HPDE6-E6E7 (cell line): ENCODE data around the gene ACTG1.
"Not testable (repeated sequence)": the region's sequence is repeated elsewhere in the genome, so short reads cannot be mapped to it uniquely, and the experiment has no call there.

Source experiments
- DNase-seq: peaks from one replicate; pipeline ENCODE4 v3.0.0; 2011; ENCODE audit warnings: missing footprints; ENCODE audit errors: extremely low spot score

The ACTG1 gene

GRCh38 chr17:81533339-81534141 lies 20.9 kb upstream of the ACTG1 start:
- DNase-seq, result no peak

GRCh38 chr17:81532490-81533287 lies 20.1 kb upstream of the ACTG1 start:
- DNase-seq, result no peak

- DNase-seq, result not testable (repeated sequence)
Measured at GRCh38 chr17:81531998-81532404, 19.4 kb upstream of the ACTG1 start.

DNA sequence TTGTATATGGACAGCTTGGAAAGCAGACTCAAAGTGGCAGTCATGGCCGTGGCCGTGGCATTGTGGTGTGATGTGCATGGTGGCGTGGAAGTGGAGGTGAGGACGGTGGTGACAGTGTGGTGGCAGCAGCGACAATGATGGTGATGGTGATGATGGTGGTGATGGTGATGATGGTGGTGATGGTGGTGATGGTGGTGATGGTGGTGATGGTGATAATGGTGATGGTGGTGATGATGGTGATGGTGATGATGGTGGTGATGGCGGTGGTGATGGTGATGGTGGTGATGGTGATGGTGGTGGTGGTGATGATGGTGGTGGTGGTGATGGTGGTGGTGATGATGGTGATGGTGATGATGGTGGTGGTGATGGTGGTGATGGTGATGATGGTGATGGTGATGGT lies 18.4 kb upstream of the ACTG1 start:
- not testable (repeated sequence) for DNase-seq

- DNase-seq, result no peak
Measured at GRCh38 chr17:81529437-81529803, 16.8 kb upstream of the ACTG1 start.

DNA sequence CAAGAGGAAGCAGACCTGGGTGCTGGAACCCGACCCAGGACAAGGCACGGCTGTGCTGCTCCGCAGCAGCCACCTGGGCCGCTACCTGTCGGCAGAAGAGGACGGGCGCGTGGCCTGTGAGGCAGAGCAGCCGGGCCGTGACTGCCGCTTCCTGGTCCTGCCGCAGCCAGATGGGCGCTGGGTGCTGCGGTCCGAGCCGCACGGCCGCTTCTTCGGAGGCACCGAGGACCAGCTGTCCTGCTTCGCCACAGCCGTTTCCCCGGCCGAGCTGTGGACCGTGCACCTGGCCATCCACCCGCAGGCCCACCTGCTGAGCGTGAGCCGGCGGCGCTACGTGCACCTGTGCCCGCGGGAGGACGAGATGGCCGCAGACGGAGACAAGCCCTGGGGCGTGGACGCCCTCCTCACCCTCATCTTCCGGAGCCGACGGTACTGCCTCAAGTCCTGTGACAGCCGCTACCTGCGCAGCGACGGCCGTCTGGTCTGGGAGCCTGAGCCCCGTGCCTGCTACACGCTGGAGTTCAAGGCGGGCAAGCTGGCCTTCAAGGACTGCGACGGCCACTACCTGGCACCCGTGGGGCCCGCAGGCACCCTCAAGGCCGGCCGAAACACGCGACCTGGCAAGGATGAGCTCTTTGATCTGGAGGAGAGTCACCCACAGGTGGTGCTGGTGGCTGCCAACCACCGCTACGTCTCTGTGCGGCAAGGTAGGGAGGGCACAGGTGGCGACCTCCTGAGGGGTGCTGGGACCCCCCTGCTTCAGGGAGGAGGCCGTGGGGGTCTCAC lies 16.2 kb upstream of the ACTG1 start:
- no peak for DNase-seq

- DNase-seq, result no peak
Measured at GRCh38 chr17:81528384-81528650, 15.7 kb upstream of the ACTG1 start.

- DNase-seq, result no peak
Measured at GRCh38 chr17:81527591-81528383, 15.2 kb upstream of the ACTG1 start, which contains the start of gene FSCN2. Gene FSCN2 (plus strand): TSS chr17:81528377. CDS start chr17:81528532, 155 bp downstream.

DNA sequence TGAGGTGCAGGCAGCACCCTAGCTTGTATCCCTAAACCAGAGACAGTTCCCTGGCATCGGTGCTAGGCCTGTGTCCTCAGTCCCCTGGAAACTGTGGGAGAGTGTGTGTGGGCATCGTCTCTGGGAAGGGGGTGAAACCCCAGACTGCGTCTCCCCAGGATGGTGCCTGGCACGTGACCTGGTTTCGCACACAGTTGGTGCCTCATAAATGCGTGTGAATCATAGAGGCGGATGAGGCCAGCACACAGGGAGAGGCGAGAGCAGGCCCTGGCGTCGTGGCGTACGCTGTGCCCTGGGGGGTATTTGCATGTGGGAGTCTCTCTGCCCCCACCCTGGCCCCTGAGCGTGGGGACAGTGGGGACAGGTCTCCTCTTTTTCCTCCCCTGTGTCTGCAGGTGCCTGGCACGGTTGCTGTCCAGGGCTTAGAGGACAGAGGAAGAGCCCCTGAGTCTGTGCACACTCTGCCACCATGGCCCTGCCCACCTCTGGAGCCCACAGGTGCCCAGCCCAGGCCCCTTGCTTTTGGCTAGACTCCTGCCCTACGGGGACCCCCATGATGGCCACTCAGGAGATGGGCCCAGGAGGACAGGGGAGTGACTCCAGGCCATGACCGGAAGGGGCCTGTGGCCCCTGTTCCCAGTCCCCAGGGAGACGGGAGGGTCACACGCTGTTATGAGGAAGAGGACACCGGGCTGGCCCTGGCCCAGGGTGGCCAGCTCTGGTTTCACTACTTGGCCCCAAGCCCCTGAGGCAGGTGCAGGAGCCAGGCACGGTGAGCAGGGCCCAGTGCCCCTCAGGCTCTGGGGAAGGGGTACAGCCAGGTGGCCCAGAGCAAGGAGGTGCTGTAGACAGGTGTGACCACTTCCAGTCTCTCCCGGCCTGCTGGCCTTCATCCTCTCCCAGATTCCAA lies 14.3 kb upstream of the ACTG1 start:
- DNase-seq, result no peak

DNA sequence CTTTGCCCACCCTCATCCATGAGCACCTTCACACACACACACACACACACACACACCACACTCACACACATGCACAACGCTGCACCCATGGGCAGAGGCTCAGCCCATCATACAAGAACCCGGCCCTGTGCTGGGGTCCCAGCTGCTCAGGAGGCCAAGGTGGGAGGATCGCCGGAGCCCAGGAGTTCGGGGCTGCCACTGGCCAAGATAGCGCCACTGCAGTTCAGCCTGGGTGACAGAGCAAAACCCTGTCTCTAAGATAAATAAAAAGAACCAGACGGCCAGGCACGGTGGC lies 12.2 kb upstream of the ACTG1 start:
- no peak for DNase-seq

- DNase-seq, result no peak
Measured at GRCh38 chr17:81524039-81524864, 11.7 kb upstream of the ACTG1 start.

GRCh38 chr17:81523402-81524038 lies 10.9 kb upstream of the ACTG1 start:
- no peak for DNase-seq

GRCh38 chr17:81522491-81523401 lies 10.1 kb upstream of the ACTG1 start:
- DNase-seq, result no peak

- DNase-seq, result no peak
Measured at GRCh38 chr17:81520021-81520901, 7.7 kb upstream of the ACTG1 start.

GRCh38 chr17:81519284-81520020 lies 6.9 kb upstream of the ACTG1 start:
- DNase-seq, result no peak

DNA sequence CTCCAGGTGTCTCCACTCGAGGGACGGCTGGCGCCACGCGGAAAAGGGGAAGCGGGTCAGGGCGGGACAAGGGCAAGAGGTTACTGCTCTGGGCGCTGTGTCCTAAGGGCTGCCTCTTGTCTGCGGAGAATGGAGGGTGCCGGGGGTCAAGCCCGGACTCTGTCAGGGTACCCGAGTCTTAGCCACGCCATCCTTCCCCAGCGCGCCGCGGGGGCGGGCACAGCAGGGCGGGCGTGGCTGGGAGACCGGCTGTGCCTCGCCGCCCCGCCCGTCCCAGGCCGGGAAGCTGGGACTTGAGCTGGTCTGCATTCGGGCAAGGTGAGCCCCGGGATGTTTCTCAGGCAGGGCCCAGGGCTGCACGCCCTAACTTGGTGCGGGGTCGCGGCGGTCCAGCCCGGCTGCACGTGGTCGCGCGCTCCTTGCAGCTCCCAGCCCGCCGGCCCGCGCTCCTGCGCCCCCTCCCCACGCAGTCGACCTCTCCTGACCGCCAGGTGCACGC lies 6.2 kb upstream of the ACTG1 start:
- DNase-seq, result no peak
